Thyroid gland (tissue), 4 donors: ENCODE measurements around the gene TOR1B. TPM values are rescaled to one million over a fixed set of nuclear protein-coding genes. Genes with fewer than 3 reads are reported as not detected.
"Not testable (repeated sequence)": the region's sequence is repeated elsewhere in the genome, so short reads cannot be mapped to it uniquely, and the experiment has no call there.

Experiments used
- DNase-seq, 2 donors: peaks; one replicate each; pipeline ENCODE4 v3.0.0-alpha.2; 2019
- H3K27ac ChIP-seq, 3 donors: fragments of 200-600 bp; sonication (generic); 1 replicate in 2 of 3; 2 replicates in 1 of 3; pipeline ENCODE4 v1.5.1; 2016 to 2019; ENCODE audit warnings: mild to moderate bottlenecking in 1 of 3, moderate library complexity in 1 of 3
- H3K27me3 ChIP-seq: fragments of 200-600 bp; sonication (generic); one replicate; pipeline ENCODE4 v1.5.1; 2019
- H3K36me3 ChIP-seq, 2 donors: fragments of 200-600 bp; sonication (generic); one replicate each; pipeline ENCODE4 v1.5.1; 2016 to 2019
- H3K4me1 ChIP-seq, 2 donors: fragments of 200-600 bp; sonication (generic); one replicate each; pipeline ENCODE4 v1.5.1; 2017 to 2019
- H3K4me3 ChIP-seq, 3 donors: fragments of 200-600 bp; sonication (generic); replicated peaks in 1 of 3; 1 replicate in 2 of 3; 2 replicates in 1 of 3; pipeline ENCODE4 v1.5.1; 2016; ENCODE audit warnings: mild to moderate bottlenecking in 1 of 3
- H3K9me3 ChIP-seq: fragments of 200-600 bp; sonication (generic); one replicate; pipeline ENCODE4 v1.5.1; 2017
- CTCF ChIP-seq, 6 experiments: fragments of 200-600 bp in 3 of 6; fragments of 450-650 bp in 3 of 6; sonication (generic) in 3 of 6; IDR thresholded peaks; one replicate each; pipeline ENCODE4 v1.5.1; 2016 to 2019; ENCODE audit warnings: antibody characterized with exemption in 6 of 6, mild to moderate bottlenecking in 2 of 6, inconsistent platforms in 1 of 6, moderate library complexity in 1 of 6
- POLR2A ChIP-seq, 2 donors: fragments of 450-650 bp; IDR thresholded peaks; one replicate each; pipeline ENCODE4 v1.6.1; 2017; ENCODE audit warnings: antibody characterized with exemption in 2 of 2, mild to moderate bottlenecking in 2 of 2, moderate library complexity in 1 of 2
- WGBS, 2 donors: methylation state at CpG; one replicate each; pipeline ENCODE4 v1.1.5; 2017; 5-methylcytosine and 5-hydroxymethylcytosine counted together
- intact Hi-C: fragments of 100-400 bp; cut with DNase I; formaldehyde crosslinking; loops from one replicate; pipeline ENCODE4 v1.15.1; 2023
- total RNA-seq, 4 donors: library from RNA; depleted of rRNA; stranded (reverse); fragments of >200 nt; gene quantifications; one replicate each; pipeline ENCODE4 v1.2.3, GENCODE V29; 2016

TOR1B gene
- total RNA-seq, 4 donors from 2014 or later = 25.2 to 36.3 (median 29.7) TPM

- Histone ChIP-seq H3K27ac (no peak overlapping the region), H3K9me3 (no peaks in the 10 kb centered on the region), H3K27me3 (no peaks in the 10 kb centered on the region), H3K4me1 (peaks cover 0 to 6% of the 10 kb centered on the region in 2 donors), H3K4me3 (no peak overlapping the region), H3K36me3 (no peaks in the 10 kb centered on the region)
- DNase-seq = no peak
- 70 to 88% methylated on average over 5 of the region's 5 CpGs for WGBS, 2 donors
- TF ChIP-seq CTCF (IDR thresholded peaks at IDR 0.05) (no peak), POLR2A (IDR thresholded peaks at IDR 0.05) (no peak)
- intact Hi-C loops = loop anchor here (2.0 kb wide), 1 partner anchor 45 kb away; no protein-coding TSS in a partner anchor
These were observed 21.0 kb upstream of the TOR1B start for GRCh38 chr9:129781981-129782380.

- Histone ChIP-seq H3K4me3 (no peak overlapping the region), H3K27ac (no peak overlapping the region), H3K36me3 (no peaks in the 10 kb centered on the region), H3K27me3 (no peaks in the 10 kb centered on the region), H3K9me3 (no peaks in the 10 kb centered on the region), H3K4me1 (no peaks in the 10 kb centered on the region)
- intact Hi-C loops = loop anchor here (2.0 kb wide), 1 partner anchor 47 kb away; no protein-coding TSS in a partner anchor
- TF ChIP-seq CTCF (IDR thresholded peaks at IDR 0.05) (peak; percentile 59 to 91 (median 88)), POLR2A (IDR thresholded peaks at IDR 0.05) (no peak)
- peak; percentile 64 to 65 for DNase-seq
- WGBS, 2 donors = 35 to 37% methylated on average over 14 of the region's 14 CpGs
These were observed 19.2 kb upstream of the TOR1B start for GRCh38 chr9:129783516-129784361.

- H3K27ac ChIP-seq, DNase-seq, H3K4me3 ChIP-seq, H3K36me3 ChIP-seq, H3K27me3 ChIP-seq, H3K9me3 ChIP-seq, H3K4me1 ChIP-seq: not testable (repeated sequence)
- intact Hi-C loops = loop anchor here (5.0 kb wide), 2 partner anchors 138 to 653 kb away; no protein-coding TSS in a partner anchor
- WGBS, 2 donors = 60 to 75% methylated on average over 11 of the region's 11 CpGs
These were observed 18.0 kb upstream of the TOR1B start for GRCh38 chr9:129784970-129785369.

GRCh38 chr9:129785866-129786265, 17.1 kb upstream of the TOR1B start:
- TF ChIP-seq CTCF (IDR thresholded peaks at IDR 0.05) (no peak), POLR2A (IDR thresholded peaks at IDR 0.05) (no peak)

GRCh38 chr9:129786481-129786880, 16.5 kb upstream of the TOR1B start:
- WGBS, 2 donors = 83 to 84% methylated on average over 10 of the region's 10 CpGs

More at GRCh38 chr9:129785866-129786265, 17.1 kb upstream of the TOR1B start:
- H3K27ac ChIP-seq = no peak overlapping the region
- no peaks in the 10 kb centered on the region for H3K4me1 ChIP-seq
- H3K4me3 ChIP-seq = no peak overlapping the region
- H3K9me3 ChIP-seq = no peaks in the 10 kb centered on the region
- intact Hi-C loops = loop anchor here (5.0 kb wide), 2 partner anchors 139 to 654 kb away; no protein-coding TSS in a partner anchor
- no peak for DNase-seq
- H3K27me3 ChIP-seq = no peaks in the 10 kb centered on the region
- H3K36me3 ChIP-seq = no peaks in the 10 kb centered on the region
- WGBS, 2 donors = 78 to 100% methylated on average over 1 of the region's 1 CpG

More at GRCh38 chr9:129786481-129786880, 16.5 kb upstream of the TOR1B start:
- no peak overlapping the region for H3K27ac ChIP-seq
- intact Hi-C loops = loop anchor here (5.0 kb wide), 2 partner anchors 139 to 654 kb away; no protein-coding TSS in a partner anchor
- DNase-seq = no peak
- H3K4me3 ChIP-seq = no peak overlapping the region
- no peaks in the 10 kb centered on the region for H3K4me1 ChIP-seq
- H3K27me3 ChIP-seq = no peaks in the 10 kb centered on the region
- H3K36me3 ChIP-seq = no peaks in the 10 kb centered on the region
- H3K9me3 ChIP-seq = no peaks in the 10 kb centered on the region
- no peak for TF ChIP-seq POLR2A (IDR thresholded peaks at IDR 0.05)
- TF ChIP-seq CTCF (IDR thresholded peaks at IDR 0.05) = no peak
